GM08714 (cell line): ENCODE measurements around the gene DDX1.

Experiments used
- H3K4me3 ChIP-seq: fragments of 200-500 bp; sonication (Bioruptor generic); 2 replicates; pipeline ENCODE4 v1.5.1; 2014; ENCODE audit warnings: mild to moderate bottlenecking, low read length, inconsistent platforms
- ZNF274 ChIP-seq: IDR thresholded peaks from 2 replicates; pipeline ENCODE4 v1.6.1; 2012; ENCODE audit warnings: mild to moderate bottlenecking, low read depth, low read length

The DDX1 gene

GRCh38 chr2:15642815-15643500 is 51.3 kb downstream of the DDX1 start:
- no peak for TF ChIP-seq ZNF274
- H3K4me3 ChIP-seq: no peak overlapping the region

GRCh38 chr2:15643791-15644585 is 52.3 kb downstream of the DDX1 start:
- H3K4me3 ChIP-seq: no peak overlapping the region
- TF ChIP-seq ZNF274: no peak

DNA sequence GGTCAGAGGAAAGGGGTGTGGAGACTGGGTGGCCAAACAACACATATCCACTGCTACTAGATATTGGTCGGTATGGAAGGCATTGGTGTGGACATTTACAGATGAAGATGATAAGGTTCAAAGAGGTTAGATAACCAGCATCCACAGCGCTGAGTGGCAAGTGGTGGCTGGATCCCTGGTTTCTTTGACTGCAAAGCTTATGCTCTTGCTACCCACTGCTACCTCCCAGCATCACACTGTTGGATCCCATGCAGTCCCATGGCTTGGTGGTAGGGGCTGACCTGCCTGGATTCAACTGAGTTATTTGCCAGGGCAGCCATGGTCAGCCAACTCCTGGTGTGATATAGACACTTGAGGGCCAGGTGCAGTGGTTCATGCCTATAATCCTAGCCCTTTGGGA is 53.6 kb downstream of the DDX1 start:
- H3K4me3 ChIP-seq: no peak overlapping the region
- TF ChIP-seq ZNF274: no peak

GRCh38 chr2:15645720-15646385 is 54.2 kb downstream of the DDX1 start:
- TF ChIP-seq ZNF274: no peak

GRCh38 chr2:15646661-15647060 is 55.0 kb downstream of the DDX1 start:
- no peak overlapping the region for H3K4me3 ChIP-seq
- TF ChIP-seq ZNF274: no peak

More at GRCh38 chr2:15645720-15646385, 54.2 kb downstream of the DDX1 start:
- no peak overlapping the region for H3K4me3 ChIP-seq

DNA sequence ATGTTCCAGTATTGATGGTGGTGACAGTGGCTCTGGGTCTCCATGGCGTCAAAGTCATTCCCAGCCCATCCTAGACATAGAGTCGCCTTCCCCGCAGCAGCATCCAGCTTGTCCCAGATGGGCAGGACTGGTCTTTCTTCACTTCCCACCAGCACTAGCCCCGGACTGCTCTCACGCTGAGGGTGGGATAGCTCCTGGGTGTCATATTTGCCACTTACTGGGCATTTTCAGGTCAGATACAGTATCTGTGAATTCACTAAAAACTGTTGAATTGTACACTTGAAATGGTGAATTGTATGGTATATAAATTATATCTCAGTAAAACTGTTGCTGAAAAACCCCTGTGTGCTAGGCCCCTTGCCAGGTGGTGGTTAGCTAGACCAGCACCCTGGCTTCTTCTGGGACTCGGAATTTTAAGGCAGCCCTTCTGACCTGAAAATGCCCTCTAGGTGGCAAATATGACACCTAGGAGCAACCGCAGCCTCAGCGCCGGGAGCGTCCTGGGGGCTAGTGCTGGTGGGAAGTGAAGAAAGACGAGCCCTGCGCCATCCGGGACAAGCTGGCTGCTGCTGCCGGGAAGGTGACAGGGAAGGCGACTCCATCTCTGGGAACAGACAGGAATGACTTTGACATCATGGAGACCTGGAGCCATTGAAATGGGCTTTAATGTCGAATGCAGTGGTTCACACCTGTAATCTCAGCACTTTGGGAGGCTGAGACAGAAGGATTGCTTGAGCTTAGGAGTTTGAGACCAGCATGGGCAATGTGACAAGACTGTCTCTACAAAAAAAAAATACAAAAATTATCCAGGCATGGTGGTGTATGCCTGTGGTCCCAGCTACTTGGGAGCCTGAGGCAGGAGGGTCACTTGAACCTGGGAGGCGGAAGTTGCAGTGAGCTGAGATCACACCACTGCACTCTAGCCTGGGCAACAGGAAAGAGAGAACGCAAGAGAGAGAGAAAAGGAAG is 56.2 kb downstream of the DDX1 start:
- no peak for TF ChIP-seq ZNF274
- H3K4me3 ChIP-seq: no peak overlapping the region

DNA sequence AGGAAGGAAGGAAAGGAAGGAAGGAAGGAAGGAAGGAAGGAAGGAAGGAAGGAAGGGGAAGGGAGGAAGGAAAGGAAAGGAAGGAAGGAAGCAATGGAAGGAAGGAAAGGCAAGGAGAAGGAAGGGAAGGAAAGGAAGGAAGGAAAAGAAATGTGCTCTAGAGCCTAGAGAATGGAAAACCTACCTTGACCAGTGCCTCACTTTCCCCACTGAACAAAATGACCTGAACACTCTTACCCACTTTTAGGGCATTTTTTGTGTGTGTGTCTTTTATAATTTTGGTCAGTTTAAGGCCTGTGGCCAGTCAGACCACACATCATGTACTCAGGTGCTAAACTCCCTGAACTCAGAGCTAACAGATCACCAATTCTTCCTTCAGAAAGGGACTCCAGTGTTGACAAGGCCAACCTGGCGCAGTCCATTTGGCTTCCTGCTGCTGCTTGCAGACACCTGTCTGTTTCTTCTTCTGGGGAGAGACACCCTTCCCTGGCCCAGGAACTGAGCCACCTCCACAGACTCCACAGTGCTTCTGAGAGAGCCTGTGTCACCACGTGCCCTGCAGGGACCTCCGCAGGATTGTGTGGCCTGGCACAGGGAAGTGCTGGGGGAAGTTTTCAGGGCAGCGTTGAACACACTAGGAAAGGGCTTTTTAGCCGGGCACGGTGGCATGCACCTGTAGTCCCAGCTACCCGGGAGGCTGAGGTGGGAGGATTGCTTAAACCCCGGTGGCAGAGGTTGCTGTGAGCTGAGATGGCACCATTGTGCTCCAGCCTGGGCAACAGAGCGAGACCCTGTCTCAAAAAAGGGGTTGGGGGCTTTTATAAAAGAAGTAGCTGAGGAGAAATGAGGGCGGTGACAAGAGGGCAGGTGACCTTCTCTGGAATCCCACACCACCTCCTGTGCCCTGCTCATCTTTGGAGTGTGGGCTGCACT is 57.2 kb downstream of the DDX1 start:
- H3K4me3 ChIP-seq: no peak overlapping the region
- no peak for TF ChIP-seq ZNF274

- no peak overlapping the region for H3K4me3 ChIP-seq
- TF ChIP-seq ZNF274: no peak
These were observed 58.0 kb downstream of the DDX1 start for GRCh38 chr2:15649561-15650255.

- H3K4me3 ChIP-seq: no peak overlapping the region
- no peak for TF ChIP-seq ZNF274
These were observed 59.1 kb downstream of the DDX1 start for GRCh38 chr2:15650616-15651366.

- H3K4me3 ChIP-seq: no peak overlapping the region
- no peak for TF ChIP-seq ZNF274
These were observed 59.7 kb downstream of the DDX1 start for GRCh38 chr2:15651367-15651727.

DNA sequence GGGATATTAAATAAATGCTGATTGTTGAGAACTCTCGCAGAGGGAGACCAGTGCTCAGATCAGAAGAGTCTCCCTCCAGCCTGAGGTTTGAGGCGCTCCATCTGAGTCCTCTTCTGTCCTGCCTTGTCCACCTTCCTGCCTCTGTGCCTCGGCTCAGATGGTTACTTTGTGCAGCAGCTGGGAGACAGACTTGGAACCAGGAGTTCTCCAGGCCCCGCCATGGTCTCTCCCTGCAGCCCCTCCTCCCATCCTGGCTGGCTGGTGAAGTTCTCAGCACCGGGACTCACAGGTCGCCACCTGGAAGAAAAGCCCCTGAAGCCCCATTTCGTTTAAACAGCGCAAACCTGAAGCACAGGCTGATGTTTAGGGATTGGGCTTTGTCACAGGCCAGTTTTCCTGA is 60.6 kb downstream of the DDX1 start:
- TF ChIP-seq ZNF274: no peak
- H3K4me3 ChIP-seq: no peak overlapping the region

- H3K4me3 ChIP-seq: no peak overlapping the region
- no peak for TF ChIP-seq ZNF274
These were observed 61.1 kb downstream of the DDX1 start for GRCh38 chr2:15652801-15653200.
